GM23338 (cell line): ENCODE data around the gene DLK1. TPM values are rescaled to one million over a fixed set of nuclear protein-coding genes. Genes with fewer than 3 reads are reported as not detected.

Source experiments
- ATAC-seq: fragments of 200-7000 bp; cut with Tn5 transposase; 3 replicates; pipeline ENCODE4 v1.9.1; 2020
- DNase-seq: peaks from one replicate; pipeline ENCODE4 v3.0.0-alpha.2; 2015; ENCODE audit warnings: low spot score
- H2AFZ ChIP-seq: fragments of 200-600 bp; sonication (generic); 2 replicates; pipeline ENCODE4 v1.8.0; 2016; ENCODE audit warnings: antibody characterized with exemption, mild to moderate bottlenecking, moderate library complexity
- H3F3A ChIP-seq: fragments of 200-600 bp; sonication (generic); replicated peaks from 2 replicates; pipeline ENCODE4 v1.8.0; 2017; ENCODE audit warnings: antibody characterized with exemption, mixed run types, low read depth
- H3K27ac ChIP-seq: fragments of 200-600 bp; sonication (generic); 2 replicates; pipeline ENCODE4 v1.6.1; 2016; ENCODE audit warnings: low read depth
- H3K27me3 ChIP-seq: fragments of 200-600 bp; sonication (generic); 2 replicates; pipeline ENCODE4 v1.8.0; 2016; ENCODE audit warnings: mild to moderate bottlenecking, mixed run types, moderate library complexity; ENCODE audit not compliant: insufficient read depth
- H3K36me3 ChIP-seq: fragments of 200-600 bp; sonication (generic); 2 replicates; pipeline ENCODE4 v1.8.0; 2016; ENCODE audit warnings: mild to moderate bottlenecking; ENCODE audit not compliant: insufficient read depth
- H3K4me1 ChIP-seq: fragments of 200-600 bp; sonication (generic); 2 replicates; pipeline ENCODE4 v1.8.0; 2016; ENCODE audit warnings: mild to moderate bottlenecking, moderate library complexity; ENCODE audit not compliant: insufficient read depth
- H3K4me2 ChIP-seq: fragments of 200-600 bp; sonication (generic); 2 replicates; pipeline ENCODE4 v1.7.1; 2017; ENCODE audit warnings: mixed run types
- H3K4me3 ChIP-seq: fragments of 200-600 bp; sonication (generic); 2 replicates; pipeline ENCODE4 v1.6.1; 2016; ENCODE audit warnings: mixed run types
- H3K79me2 ChIP-seq: fragments of 200-600 bp; sonication (generic); replicated peaks from 2 replicates; pipeline ENCODE4 v1.8.0; 2017; ENCODE audit warnings: mild to moderate bottlenecking; ENCODE audit not compliant: insufficient read depth
- H3K9me2 ChIP-seq: fragments of 200-600 bp; sonication (generic); 2 replicates; pipeline ENCODE4 v1.8.0; 2017; ENCODE audit not compliant: insufficient read depth
- H4K20me1 ChIP-seq: fragments of 200-600 bp; sonication (generic); replicated peaks from 2 replicates; pipeline ENCODE4 v1.8.0; 2017; ENCODE audit warnings: mild to moderate bottlenecking; ENCODE audit not compliant: insufficient read depth
- H3K27ac Mint-ChIP-seq: 2 replicates; pipeline ENCODE4 v1.8.0; 2020; ENCODE audit warnings: inconsistent platforms, mild to moderate bottlenecking, moderate library complexity, mixed read lengths
- H3K27me3 Mint-ChIP-seq: 3 replicates; pipeline ENCODE4 v1.8.0; 2022; ENCODE audit warnings: low read depth, mild to moderate bottlenecking, moderate library complexity, mixed read lengths, inconsistent platforms; ENCODE audit not compliant: insufficient read depth, poor library complexity
- H3K36me3 Mint-ChIP-seq: 3 replicates; pipeline ENCODE4 v1.8.0; 2021; ENCODE audit warnings: low read depth, mild to moderate bottlenecking, inconsistent platforms, moderate library complexity, mixed read lengths
- H3K4me1 Mint-ChIP-seq: 3 replicates; pipeline ENCODE4 v1.8.0; 2020; ENCODE audit warnings: mild to moderate bottlenecking, inconsistent platforms, mixed read lengths
- H3K4me3 Mint-ChIP-seq: 3 replicates; pipeline ENCODE4 v1.8.0; 2021; ENCODE audit warnings: moderate library complexity, mild to moderate bottlenecking, inconsistent platforms, mixed read lengths
- H3K9me3 Mint-ChIP-seq: 3 replicates; pipeline ENCODE4 v1.8.0; 2020; ENCODE audit warnings: moderate library complexity, mild to moderate bottlenecking, inconsistent platforms, mixed read lengths
- CREB1 ChIP-seq: fragments of 250-450 bp; sonication (Bioruptor Pico); IDR thresholded peaks from 2 replicates; pipeline ENCODE4 v1.5.0; 2020; ENCODE audit warnings: low read depth, mild to moderate bottlenecking, moderate library complexity
- EZH2 ChIP-seq: fragments of 200-600 bp; sonication (generic); IDR thresholded peaks from one replicate; pipeline ENCODE4 v1.8.0; 2017; ENCODE audit warnings: antibody characterized with exemption, mild to moderate bottlenecking, low read depth; ENCODE audit not compliant: unreplicated experiment
- EZH2phosphoT487 ChIP-seq: fragments of 200-600 bp; sonication (generic); IDR thresholded peaks from one replicate; pipeline ENCODE4 v1.8.1; 2018; ENCODE audit warnings: antibody characterized with exemption; ENCODE audit not compliant: unreplicated experiment
- JUNB ChIP-seq: IDR thresholded peaks from one replicate; pipeline ENCODE4 v1.6.1; 2016; ENCODE audit warnings: antibody characterized with exemption; ENCODE audit not compliant: unreplicated experiment
- NANOG ChIP-seq: IDR thresholded peaks from 2 replicates; pipeline ENCODE4 v1.6.1; 2016; ENCODE audit warnings: antibody characterized with exemption, borderline replicate concordance
- POLR2AphosphoS5 ChIP-seq: IDR thresholded peaks from 2 replicates; pipeline ENCODE4 v1.6.1; 2016; ENCODE audit warnings: antibody characterized with exemption, low read depth
- STAT1 ChIP-seq: IDR thresholded peaks from one replicate; pipeline ENCODE4 v1.6.1; 2016; ENCODE audit warnings: antibody characterized with exemption; ENCODE audit not compliant: unreplicated experiment
- ZNF114 ChIP-seq: fragments of 250-450 bp; sonication (Bioruptor Pico); IDR thresholded peaks from 2 replicates; pipeline ENCODE4 v1.5.0; 2020; ENCODE audit warnings: mild to moderate bottlenecking, moderate library complexity
- ZNF331 ChIP-seq: fragments of 250-450 bp; sonication (Bioruptor Pico); IDR thresholded peaks from 2 replicates; pipeline ENCODE4 v1.5.0; 2020; ENCODE audit warnings: low read depth, mild to moderate bottlenecking, moderate library complexity
- polyA plus RNA-seq: library from polyadenylated mRNA; unstranded; fragments of >200 nt; fragmentation: Nextera tagmentation; extraction: Ambion mirVana; gene quantifications from 2 replicates; pipeline ENCODE4 v1.2.1, GENCODE V29; 2016
- total RNA-seq: library from RNA; depleted of rRNA; stranded (reverse); fragments of >200 nt; shearing (Covaris generic); gene quantifications from 2 replicates; pipeline ENCODE4 v1.2.3, GENCODE V29; 2014
- TF ChIP-seq, protein P1 (sequence below): fragments of 250-450 bp; sonication (Bioruptor Pico); IDR thresholded peaks from 2 replicates; pipeline ENCODE4 v1.5.0; 2020; ENCODE audit warnings: mild to moderate bottlenecking, moderate library complexity
- TF ChIP-seq, protein P2 (sequence below): IDR thresholded peaks from 2 replicates; pipeline ENCODE4 v1.6.1; 2016; ENCODE audit warnings: antibody characterized with exemption
- TF ChIP-seq, protein P3 (sequence below), 2 experiments: fragments of 200-600 bp in 1 of 2; sonication (generic) in 1 of 2; conservative IDR thresholded peaks; 2 replicates each; pipeline versions ENCODE4 v1.5.1 to v1.6.1; 2016 to 2017; ENCODE audit warnings: antibody characterized with exemption in 2 of 2, low read depth in 2 of 2, mild to moderate bottlenecking in 2 of 2, moderate library complexity in 1 of 2
- TF ChIP-seq, protein P4 (sequence below): IDR thresholded peaks from one replicate; pipeline ENCODE4 v1.6.1; 2018; ENCODE audit warnings: antibody characterized with exemption; ENCODE audit not compliant: unreplicated experiment

DLK1 gene
- total and polyA plus RNA-seq, 2 experiments from 2014 or later: 1.1 to 1.2 TPM

DNA sequence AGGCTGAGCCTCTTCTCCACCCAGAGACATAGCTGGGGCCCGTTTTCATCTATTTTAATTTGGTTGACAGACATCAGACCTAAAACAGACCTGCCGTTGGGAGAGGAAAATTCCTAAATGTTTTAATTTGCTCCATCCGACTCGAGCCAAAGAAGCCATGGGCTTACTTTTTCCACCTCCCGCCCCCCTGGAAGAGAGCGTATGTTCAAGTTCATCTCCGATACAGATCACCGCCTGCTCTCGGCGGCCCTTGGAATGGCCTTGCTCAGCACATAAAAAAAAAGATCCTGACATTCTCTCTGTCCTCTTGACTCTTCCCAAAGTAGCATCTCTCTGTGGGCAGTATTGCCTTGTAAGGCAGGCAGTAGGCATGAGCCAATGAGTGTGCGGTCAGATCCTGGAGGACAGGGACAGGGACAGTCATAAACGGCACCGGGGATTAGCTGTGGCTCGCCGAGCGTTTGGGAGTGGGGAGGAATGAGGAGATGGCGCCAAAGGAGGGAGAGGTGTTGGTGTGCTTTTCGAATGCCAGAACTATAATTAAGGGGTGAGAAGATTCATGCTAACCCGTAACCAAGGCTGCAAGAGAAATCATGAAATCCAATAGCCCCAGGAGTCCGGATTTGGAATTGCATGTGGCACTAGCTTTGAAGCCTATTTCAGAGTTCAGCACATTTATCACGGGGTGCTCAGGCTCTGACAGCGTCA lies 51.3 kb downstream of the DLK1 start:
- Histone ChIP-seq H3K4me2 (no peak overlapping the region), H3K4me1 (no peaks in the 10 kb centered on the region), H3K27me3 (no peaks in the 10 kb centered on the region), H3K27ac (no peak overlapping the region), H4K20me1 (no peaks in the 10 kb centered on the region), H2AFZ (no peak overlapping the region; the same call in 1 of the 2 replicates), H3K36me3 (no peaks in the 10 kb centered on the region), H3K4me3 (no peak overlapping the region), H3K79me2 (no peaks in the 10 kb centered on the region), H3F3A (no peaks in the 10 kb centered on the region), H3K9me2 (no peaks in the 10 kb centered on the region)
- Mint-ChIP-seq H3K27me3 (peaks cover 16% of the 10 kb centered on the region), H3K27ac (no peak overlapping the region), H3K4me3 (no peak overlapping the region), H3K36me3 (no peaks in the 10 kb centered on the region), H3K9me3 (no peaks in the 10 kb centered on the region), H3K4me1 (no peaks in the 10 kb centered on the region)
- TF ChIP-seq EZH2phosphoT487: no peak
- no peak for TF ChIP-seq POLR2AphosphoS5
- TF ChIP-seq, protein P1, sequence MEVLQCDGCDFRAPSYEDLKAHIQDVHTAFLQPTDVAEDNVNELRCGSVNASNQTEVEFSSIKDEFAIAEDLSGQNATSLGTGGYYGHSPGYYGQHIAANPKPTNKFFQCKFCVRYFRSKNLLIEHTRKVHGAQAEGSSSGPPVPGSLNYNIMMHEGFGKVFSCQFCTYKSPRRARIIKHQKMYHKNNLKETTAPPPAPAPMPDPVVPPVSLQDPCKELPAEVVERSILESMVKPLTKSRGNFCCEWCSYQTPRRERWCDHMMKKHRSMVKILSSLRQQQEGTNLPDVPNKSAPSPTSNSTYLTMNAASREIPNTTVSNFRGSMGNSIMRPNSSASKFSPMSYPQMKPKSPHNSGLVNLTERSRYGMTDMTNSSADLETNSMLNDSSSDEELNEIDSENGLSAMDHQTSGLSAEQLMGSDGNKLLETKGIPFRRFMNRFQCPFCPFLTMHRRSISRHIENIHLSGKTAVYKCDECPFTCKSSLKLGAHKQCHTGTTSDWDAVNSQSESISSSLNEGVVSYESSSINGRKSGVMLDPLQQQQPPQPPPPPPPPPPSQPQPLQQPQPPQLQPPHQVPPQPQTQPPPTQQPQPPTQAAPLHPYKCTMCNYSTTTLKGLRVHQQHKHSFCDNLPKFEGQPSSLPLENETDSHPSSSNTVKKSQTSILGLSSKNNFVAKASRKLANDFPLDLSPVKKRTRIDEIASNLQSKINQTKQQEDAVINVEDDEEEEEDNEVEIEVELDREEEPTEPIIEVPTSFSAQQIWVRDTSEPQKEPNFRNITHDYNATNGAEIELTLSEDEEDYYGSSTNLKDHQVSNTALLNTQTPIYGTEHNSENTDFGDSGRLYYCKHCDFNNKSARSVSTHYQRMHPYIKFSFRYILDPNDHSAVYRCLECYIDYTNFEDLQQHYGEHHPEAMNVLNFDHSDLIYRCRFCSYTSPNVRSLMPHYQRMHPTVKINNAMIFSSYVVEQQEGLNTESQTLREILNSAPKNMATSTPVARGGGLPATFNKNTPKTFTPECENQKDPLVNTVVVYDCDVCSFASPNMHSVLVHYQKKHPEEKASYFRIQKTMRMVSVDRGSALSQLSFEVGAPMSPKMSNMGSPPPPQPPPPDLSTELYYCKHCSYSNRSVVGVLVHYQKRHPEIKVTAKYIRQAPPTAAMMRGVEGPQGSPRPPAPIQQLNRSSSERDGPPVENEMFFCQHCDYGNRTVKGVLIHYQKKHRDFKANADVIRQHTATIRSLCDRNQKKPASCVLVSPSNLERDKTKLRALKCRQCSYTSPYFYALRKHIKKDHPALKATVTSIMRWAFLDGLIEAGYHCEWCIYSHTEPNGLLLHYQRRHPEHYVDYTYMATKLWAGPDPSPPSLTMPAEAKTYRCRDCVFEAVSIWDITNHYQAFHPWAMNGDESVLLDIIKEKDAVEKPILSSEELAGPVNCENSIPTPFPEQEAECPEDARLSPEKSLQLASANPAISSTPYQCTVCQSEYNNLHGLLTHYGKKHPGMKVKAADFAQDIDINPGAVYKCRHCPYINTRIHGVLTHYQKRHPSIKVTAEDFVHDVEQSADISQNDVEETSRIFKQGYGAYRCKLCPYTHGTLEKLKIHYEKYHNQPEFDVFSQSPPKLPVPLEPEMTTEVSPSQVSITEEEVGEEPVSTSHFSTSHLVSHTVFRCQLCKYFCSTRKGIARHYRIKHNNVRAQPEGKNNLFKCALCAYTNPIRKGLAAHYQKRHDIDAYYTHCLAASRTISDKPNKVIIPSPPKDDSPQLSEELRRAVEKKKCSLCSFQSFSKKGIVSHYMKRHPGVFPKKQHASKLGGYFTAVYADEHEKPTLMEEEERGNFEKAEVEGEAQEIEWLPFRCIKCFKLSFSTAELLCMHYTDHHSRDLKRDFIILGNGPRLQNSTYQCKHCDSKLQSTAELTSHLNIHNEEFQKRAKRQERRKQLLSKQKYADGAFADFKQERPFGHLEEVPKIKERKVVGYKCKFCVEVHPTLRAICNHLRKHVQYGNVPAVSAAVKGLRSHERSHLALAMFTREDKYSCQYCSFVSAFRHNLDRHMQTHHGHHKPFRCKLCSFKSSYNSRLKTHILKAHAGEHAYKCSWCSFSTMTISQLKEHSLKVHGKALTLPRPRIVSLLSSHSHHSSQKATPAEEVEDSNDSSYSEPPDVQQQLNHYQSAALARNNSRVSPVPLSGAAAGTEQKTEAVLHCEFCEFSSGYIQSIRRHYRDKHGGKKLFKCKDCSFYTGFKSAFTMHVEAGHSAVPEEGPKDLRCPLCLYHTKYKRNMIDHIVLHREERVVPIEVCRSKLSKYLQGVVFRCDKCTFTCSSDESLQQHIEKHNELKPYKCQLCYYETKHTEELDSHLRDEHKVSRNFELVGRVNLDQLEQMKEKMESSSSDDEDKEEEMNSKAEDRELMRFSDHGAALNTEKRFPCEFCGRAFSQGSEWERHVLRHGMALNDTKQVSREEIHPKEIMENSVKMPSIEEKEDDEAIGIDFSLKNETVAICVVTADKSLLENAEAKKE (CRISPR knock-in tag): no peak
- TF ChIP-seq, protein P2, sequence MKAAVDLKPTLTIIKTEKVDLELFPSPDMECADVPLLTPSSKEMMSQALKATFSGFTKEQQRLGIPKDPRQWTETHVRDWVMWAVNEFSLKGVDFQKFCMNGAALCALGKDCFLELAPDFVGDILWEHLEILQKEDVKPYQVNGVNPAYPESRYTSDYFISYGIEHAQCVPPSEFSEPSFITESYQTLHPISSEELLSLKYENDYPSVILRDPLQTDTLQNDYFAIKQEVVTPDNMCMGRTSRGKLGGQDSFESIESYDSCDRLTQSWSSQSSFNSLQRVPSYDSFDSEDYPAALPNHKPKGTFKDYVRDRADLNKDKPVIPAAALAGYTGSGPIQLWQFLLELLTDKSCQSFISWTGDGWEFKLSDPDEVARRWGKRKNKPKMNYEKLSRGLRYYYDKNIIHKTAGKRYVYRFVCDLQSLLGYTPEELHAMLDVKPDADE: no peak
- TF ChIP-seq NANOG: no peak
- TF ChIP-seq, protein P3, sequence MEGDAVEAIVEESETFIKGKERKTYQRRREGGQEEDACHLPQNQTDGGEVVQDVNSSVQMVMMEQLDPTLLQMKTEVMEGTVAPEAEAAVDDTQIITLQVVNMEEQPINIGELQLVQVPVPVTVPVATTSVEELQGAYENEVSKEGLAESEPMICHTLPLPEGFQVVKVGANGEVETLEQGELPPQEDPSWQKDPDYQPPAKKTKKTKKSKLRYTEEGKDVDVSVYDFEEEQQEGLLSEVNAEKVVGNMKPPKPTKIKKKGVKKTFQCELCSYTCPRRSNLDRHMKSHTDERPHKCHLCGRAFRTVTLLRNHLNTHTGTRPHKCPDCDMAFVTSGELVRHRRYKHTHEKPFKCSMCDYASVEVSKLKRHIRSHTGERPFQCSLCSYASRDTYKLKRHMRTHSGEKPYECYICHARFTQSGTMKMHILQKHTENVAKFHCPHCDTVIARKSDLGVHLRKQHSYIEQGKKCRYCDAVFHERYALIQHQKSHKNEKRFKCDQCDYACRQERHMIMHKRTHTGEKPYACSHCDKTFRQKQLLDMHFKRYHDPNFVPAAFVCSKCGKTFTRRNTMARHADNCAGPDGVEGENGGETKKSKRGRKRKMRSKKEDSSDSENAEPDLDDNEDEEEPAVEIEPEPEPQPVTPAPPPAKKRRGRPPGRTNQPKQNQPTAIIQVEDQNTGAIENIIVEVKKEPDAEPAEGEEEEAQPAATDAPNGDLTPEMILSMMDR (conservative IDR thresholded peaks at IDR 0.05; ENCODE audit: low read depth in 2 of 2): no peak
- TF ChIP-seq, protein P4, sequence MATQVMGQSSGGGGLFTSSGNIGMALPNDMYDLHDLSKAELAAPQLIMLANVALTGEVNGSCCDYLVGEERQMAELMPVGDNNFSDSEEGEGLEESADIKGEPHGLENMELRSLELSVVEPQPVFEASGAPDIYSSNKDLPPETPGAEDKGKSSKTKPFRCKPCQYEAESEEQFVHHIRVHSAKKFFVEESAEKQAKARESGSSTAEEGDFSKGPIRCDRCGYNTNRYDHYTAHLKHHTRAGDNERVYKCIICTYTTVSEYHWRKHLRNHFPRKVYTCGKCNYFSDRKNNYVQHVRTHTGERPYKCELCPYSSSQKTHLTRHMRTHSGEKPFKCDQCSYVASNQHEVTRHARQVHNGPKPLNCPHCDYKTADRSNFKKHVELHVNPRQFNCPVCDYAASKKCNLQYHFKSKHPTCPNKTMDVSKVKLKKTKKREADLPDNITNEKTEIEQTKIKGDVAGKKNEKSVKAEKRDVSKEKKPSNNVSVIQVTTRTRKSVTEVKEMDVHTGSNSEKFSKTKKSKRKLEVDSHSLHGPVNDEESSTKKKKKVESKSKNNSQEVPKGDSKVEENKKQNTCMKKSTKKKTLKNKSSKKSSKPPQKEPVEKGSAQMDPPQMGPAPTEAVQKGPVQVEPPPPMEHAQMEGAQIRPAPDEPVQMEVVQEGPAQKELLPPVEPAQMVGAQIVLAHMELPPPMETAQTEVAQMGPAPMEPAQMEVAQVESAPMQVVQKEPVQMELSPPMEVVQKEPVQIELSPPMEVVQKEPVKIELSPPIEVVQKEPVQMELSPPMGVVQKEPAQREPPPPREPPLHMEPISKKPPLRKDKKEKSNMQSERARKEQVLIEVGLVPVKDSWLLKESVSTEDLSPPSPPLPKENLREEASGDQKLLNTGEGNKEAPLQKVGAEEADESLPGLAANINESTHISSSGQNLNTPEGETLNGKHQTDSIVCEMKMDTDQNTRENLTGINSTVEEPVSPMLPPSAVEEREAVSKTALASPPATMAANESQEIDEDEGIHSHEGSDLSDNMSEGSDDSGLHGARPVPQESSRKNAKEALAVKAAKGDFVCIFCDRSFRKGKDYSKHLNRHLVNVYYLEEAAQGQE: no peak
- TF ChIP-seq ZNF331 (CRISPR knock-in tag): no peak
- TF ChIP-seq EZH2: no peak
- TF ChIP-seq ZNF114 (CRISPR knock-in tag): no peak
- no peak for TF ChIP-seq STAT1
- TF ChIP-seq JUNB: no peak
- TF ChIP-seq CREB1: no peak
- ATAC-seq (no peak), DNase-seq (no peak)
